HG03025 (cell line): ENCODE results near the gene PCDHGA12.
"Not testable (repeated sequence)": the region's sequence is repeated elsewhere in the genome, so short reads cannot be mapped to it uniquely, and the experiment has no call there.

Source experiments
- ATAC-seq: cut with Tn5 transposase; IDR thresholded peaks from one replicate; pipeline ENCODE4 v1.9.1; 2021; ENCODE audit warnings: mild to moderate bottlenecking, moderate library complexity; ENCODE audit not compliant: unreplicated experiment, low FRiP score

PCDHGA12 gene

GRCh38 chr5:141430332-141431113 lies at the start of gene PCDHGA12:
Gene PCDHGA12 (plus strand): TSS chr5:141430507. CDS start chr5:141430760, 253 bp downstream.
- peak; percentile 91 for ATAC-seq

- ATAC-seq: no peak
Observed at GRCh38 chr5:141382469-141383294, 47.6 kb upstream of the PCDHGA12 start, which contains the start of gene PCDHGA7. Gene PCDHGA7 (plus strand): TSS chr5:141382742. CDS start chr5:141382900, 158 bp downstream.

GRCh38 chr5:141383345-141383744 lies 47.0 kb upstream of the PCDHGA12 start:
- no peak for ATAC-seq

- ATAC-seq: no peak
Observed at GRCh38 chr5:141384471-141385267, 45.6 kb upstream of the PCDHGA12 start.

- not testable (repeated sequence) for ATAC-seq
Observed at GRCh38 chr5:141387557-141388311, 42.6 kb upstream of the PCDHGA12 start, which contains the start of gene PCDHGB4. Gene PCDHGB4 (plus strand): TSS chr5:141387698. CDS start chr5:141387885, 187 bp downstream.

GRCh38 chr5:141388661-141389060 lies 41.6 kb upstream of the PCDHGA12 start:
- no peak for ATAC-seq

- no peak for ATAC-seq
Observed at GRCh38 chr5:141389153-141390042, 40.9 kb upstream of the PCDHGA12 start.

- ATAC-seq: no peak
Observed at GRCh38 chr5:141392429-141393198, 37.7 kb upstream of the PCDHGA12 start, which contains the start of gene PCDHGA8. Gene PCDHGA8 (plus strand): TSS chr5:141392633. CDS start chr5:141392814, 181 bp downstream.

- ATAC-seq: no peak
Observed at GRCh38 chr5:141393267-141393666, 37.0 kb upstream of the PCDHGA12 start.

GRCh38 chr5:141394401-141395187 lies 35.7 kb upstream of the PCDHGA12 start:
- ATAC-seq: not testable (repeated sequence)

- not testable (repeated sequence) for ATAC-seq
Observed at GRCh38 chr5:141397756-141398551, 32.4 kb upstream of the PCDHGA12 start, which contains the start of gene PCDHGB5. Gene PCDHGB5 (plus strand): TSS chr5:141397947. CDS start chr5:141398128, 181 bp downstream.

GRCh38 chr5:141398608-141399007 lies 31.7 kb upstream of the PCDHGA12 start:
- no peak for ATAC-seq

- ATAC-seq: no peak
Observed at GRCh38 chr5:141399555-141400258, 30.6 kb upstream of the PCDHGA12 start.

GRCh38 chr5:141402553-141403243 lies 27.6 kb upstream of the PCDHGA12 start, which contains the start of gene PCDHGA9:
Gene PCDHGA9 (plus strand): TSS chr5:141402778. CDS start chr5:141402953, 175 bp downstream.
- ATAC-seq: no peak

GRCh38 chr5:141403387-141403786 lies 26.9 kb upstream of the PCDHGA12 start:
- no peak for ATAC-seq
